H1 (cell line): ENCODE results near the gene MEI1.

Experiments
- CTCF ChIP-seq, 3 experiments: IDR thresholded peaks; 1 replicate in 2 of 3; 2 replicates in 1 of 3; pipeline versions ENCODE4 v1.5.1 to v1.6.1; 2011; ENCODE audit warnings: low read length in 3 of 3, mild to moderate bottlenecking in 3 of 3, inconsistent platforms in 2 of 3, low read depth in 1 of 3, moderate library complexity in 1 of 3; ENCODE audit not compliant: insufficient read depth in 1 of 3; ENCODE audit errors: control extremely low read depth in 1 of 3
- MAX ChIP-seq: IDR thresholded peaks from 2 replicates; pipeline ENCODE4 v1.6.1; 2012; ENCODE audit warnings: inconsistent platforms
- POLR2A ChIP-seq, 2 experiments: IDR thresholded peaks; 1 replicate in 1 of 2; 2 replicates in 1 of 2; pipeline ENCODE4 v1.6.1; 2011; ENCODE audit warnings: low read depth in 2 of 2, low read length in 2 of 2, mild to moderate bottlenecking in 2 of 2; ENCODE audit errors: control extremely low read depth in 1 of 2
- RXRA ChIP-seq: IDR thresholded peaks from 2 replicates; pipeline ENCODE4 v1.6.1; 2011; ENCODE audit warnings: low read depth, mild to moderate bottlenecking, low read length, moderate library complexity; ENCODE audit not compliant: insufficient read depth
- SP1 ChIP-seq: IDR thresholded peaks from 2 replicates; pipeline ENCODE4 v1.6.1; 2011; ENCODE audit warnings: low read depth, low read length
- ZNF274 ChIP-seq: IDR thresholded peaks from 2 replicates; pipeline ENCODE4 v1.7.0; 2012; ENCODE audit warnings: low read length, borderline replicate concordance; ENCODE audit errors: extremely low read depth

- no peak for TF ChIP-seq RXRA
- no peak for TF ChIP-seq SP1
- TF ChIP-seq ZNF274, result no peak
- TF ChIP-seq MAX, result no peak; the same call in none of the 2 replicates
- TF ChIP-seq POLR2A (IDR thresholded peaks at IDR 0.05; ENCODE audit: control extremely low read depth in 1 of 2, low read depth in 2 of 2, low read length in 2 of 2), result no peak
- no peak for TF ChIP-seq CTCF (IDR thresholded peaks at IDR 0.05; ENCODE audit: control extremely low read depth in 1 of 3, insufficient read depth in 1 of 3, low read depth in 1 of 3, low read length in 3 of 3)
These were observed 134.2 kb downstream of the MEI1 start for GRCh38 chr22:41833369-41834004.
